ENCODE measurements around the gene OSM.

The OSM gene

GRCh38 chr22:30297276-30297990 lies 30.8 kb upstream of the OSM start:
- DNase-seq: no peak

- no peak for DNase-seq
These were observed 30.2 kb upstream of the OSM start for GRCh38 chr22:30296833-30297232.

GRCh38 chr22:30296324-30296723 lies 29.7 kb upstream of the OSM start:
- DNase-seq: no peak

- no peak for DNase-seq
These were observed 28.9 kb upstream of the OSM start for GRCh38 chr22:30295576-30295975.

- no peak for DNase-seq
These were observed 28.2 kb upstream of the OSM start for GRCh38 chr22:30294830-30295229.

- DNase-seq: no peak
These were observed 27.4 kb upstream of the OSM start for GRCh38 chr22:30294066-30294465.

GRCh38 chr22:30293026-30293425 lies 26.4 kb upstream of the OSM start:
- no peak for DNase-seq

- no peak for DNase-seq
These were observed 25.7 kb upstream of the OSM start for GRCh38 chr22:30292069-30292970.

GRCh38 chr22:30291058-30291892 lies 24.6 kb upstream of the OSM start:
- DNase-seq: no peak

GRCh38 chr22:30290342-30291057 lies 23.8 kb upstream of the OSM start:
- DNase-seq: no peak

GRCh38 chr22:30289980-30290313 lies 23.3 kb upstream of the OSM start:
- DNase-seq: no peak

- peak; percentile 90 for DNase-seq
These were observed 22.7 kb upstream of the OSM start, which contains the start of gene CASTOR1 for GRCh38 chr22:30289141-30289979. Gene CASTOR1, minus strand, starts transcription at chr22:30289505. Its CDS starts 8 bp downstream, at chr22:30289497.

GRCh38 chr22:30288419-30289140 lies 21.9 kb upstream of the OSM start:
- no peak for DNase-seq

- peak; percentile 85 for DNase-seq
These were observed 21.2 kb upstream of the OSM start for GRCh38 chr22:30287648-30288418.

- peak; percentile 93 for DNase-seq
These were observed 20.4 kb upstream of the OSM start for GRCh38 chr22:30286813-30287647.

GRCh38 chr22:30286331-30286730 lies 19.7 kb upstream of the OSM start:
- DNase-seq: no peak

GRCh38 chr22:30285846-30286200 lies 19.2 kb upstream of the OSM start:
- DNase-seq: no peak

- no peak for DNase-seq
These were observed 18.7 kb upstream of the OSM start for GRCh38 chr22:30285176-30285845.

GRCh38 chr22:30284666-30285065 lies 18.0 kb upstream of the OSM start:
- DNase-seq: no peak
